GM10266 (cell line): ENCODE measurements around the gene ANKRD24.
"Not testable (repeated sequence)": the region's sequence is repeated elsewhere in the genome, so short reads cannot be mapped to it uniquely, and the experiment has no call there.

Experiments used
- DNase-seq: peaks from one replicate; pipeline ENCODE4 v3.0.0; 2012; ENCODE audit errors: extremely low spot score
- TF ChIP-seq, protein P1 (sequence below): IDR thresholded peaks from 2 replicates; pipeline ENCODE4 v1.5.1; 2012; ENCODE audit warnings: mild to moderate bottlenecking, low read depth; ENCODE audit not compliant: control insufficient read depth, insufficient read depth; ENCODE audit errors: missing control alignments

ANKRD24 gene

DNA sequence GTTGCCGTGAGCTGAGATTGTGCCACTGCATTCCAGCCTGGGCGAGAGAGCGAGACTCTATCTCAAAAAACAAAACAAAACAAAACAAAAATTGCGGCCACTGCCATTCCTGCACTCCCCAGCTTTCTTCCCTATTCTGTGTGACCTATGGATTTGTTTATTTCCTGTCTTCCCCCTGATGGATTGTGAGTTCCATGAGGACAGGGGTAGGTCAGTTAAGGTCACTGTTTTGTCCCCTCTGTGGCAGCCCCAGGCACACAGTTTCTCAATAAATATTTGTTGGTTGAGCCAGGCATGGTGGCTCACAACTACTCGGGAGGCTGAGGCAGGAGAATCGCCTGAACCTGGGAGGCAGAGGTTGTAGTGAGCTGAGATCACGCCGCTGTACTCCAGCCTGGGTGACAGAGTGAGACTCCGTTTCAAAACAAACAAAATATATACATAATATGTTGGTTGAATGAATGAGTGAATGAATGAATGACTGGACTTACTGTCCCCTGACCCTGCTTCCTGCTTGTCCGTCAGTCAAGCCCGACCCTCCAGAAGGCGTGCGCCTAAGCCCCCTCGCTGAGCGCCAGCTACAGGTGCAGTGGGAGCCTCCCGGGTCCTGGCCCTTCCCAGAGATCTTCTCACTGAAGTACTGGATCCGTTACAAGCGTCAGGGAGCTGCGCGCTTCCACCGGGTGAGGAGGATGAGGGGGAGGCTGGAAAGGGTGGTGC is 51.8 kb downstream of the ANKRD24 start:
- DNase-seq: no peak
- TF ChIP-seq, protein P1, sequence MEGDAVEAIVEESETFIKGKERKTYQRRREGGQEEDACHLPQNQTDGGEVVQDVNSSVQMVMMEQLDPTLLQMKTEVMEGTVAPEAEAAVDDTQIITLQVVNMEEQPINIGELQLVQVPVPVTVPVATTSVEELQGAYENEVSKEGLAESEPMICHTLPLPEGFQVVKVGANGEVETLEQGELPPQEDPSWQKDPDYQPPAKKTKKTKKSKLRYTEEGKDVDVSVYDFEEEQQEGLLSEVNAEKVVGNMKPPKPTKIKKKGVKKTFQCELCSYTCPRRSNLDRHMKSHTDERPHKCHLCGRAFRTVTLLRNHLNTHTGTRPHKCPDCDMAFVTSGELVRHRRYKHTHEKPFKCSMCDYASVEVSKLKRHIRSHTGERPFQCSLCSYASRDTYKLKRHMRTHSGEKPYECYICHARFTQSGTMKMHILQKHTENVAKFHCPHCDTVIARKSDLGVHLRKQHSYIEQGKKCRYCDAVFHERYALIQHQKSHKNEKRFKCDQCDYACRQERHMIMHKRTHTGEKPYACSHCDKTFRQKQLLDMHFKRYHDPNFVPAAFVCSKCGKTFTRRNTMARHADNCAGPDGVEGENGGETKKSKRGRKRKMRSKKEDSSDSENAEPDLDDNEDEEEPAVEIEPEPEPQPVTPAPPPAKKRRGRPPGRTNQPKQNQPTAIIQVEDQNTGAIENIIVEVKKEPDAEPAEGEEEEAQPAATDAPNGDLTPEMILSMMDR: no peak

DNA sequence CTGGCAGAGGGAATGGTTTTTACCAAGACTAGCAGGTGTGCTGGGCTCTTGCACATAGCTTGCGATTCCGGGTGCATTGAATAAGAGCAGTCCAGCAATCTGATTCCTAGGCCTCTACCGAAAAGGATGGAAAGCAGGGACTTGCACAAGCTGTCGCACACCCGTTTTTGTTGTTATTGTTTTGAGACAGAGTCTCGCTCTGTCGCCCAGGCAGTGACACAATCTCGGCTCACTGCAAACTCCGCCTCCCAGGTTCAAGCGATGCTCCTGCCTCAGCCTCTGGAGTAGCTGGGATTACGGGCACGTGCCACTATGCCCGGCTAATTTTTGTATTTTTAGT is 52.3 kb downstream of the ANKRD24 start:
- TF ChIP-seq, protein P1: no peak
- no peak for DNase-seq

DNA sequence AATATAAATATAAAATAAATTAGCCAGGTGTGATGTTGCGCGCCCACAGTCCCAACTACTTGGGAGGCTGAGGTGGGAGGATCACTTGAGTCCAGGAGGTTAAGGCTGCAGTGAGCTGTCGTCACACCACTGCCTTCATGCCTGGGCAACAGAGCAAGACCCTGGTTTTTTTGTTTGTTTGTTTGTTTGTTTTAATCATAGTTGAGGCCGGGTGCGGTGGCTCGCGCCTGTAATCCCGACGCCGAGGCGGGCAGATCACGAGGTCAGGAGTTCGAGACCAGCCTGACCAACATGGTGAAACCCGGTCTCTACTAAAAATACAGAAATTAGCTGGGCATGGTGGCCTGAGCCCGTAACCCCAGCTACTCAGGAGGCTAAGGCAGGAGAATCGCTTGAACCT is 55.0 kb downstream of the ANKRD24 start:
- not testable (repeated sequence) for DNase-seq

DNA sequence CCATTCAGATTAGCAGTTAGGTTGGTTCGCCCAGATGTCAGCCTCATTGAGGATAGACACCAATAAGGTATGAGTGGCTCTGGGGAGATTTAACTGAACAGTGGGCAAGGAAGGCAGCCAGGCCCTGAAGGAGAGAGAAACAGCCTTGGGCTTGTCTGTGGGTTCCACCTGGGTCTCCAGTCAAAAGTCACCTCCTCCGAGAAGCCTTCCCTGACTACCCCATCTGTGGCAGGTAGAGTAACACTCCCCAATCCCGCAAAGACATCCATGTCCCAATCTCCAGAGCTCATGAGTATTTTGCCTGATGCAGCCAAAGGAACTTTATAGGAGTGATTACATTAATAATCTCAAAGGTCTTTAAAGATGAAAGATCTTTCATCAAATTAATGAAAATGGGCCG is 56.3 kb downstream of the ANKRD24 start:
- no peak for DNase-seq
- TF ChIP-seq, protein P1: no peak

DNA sequence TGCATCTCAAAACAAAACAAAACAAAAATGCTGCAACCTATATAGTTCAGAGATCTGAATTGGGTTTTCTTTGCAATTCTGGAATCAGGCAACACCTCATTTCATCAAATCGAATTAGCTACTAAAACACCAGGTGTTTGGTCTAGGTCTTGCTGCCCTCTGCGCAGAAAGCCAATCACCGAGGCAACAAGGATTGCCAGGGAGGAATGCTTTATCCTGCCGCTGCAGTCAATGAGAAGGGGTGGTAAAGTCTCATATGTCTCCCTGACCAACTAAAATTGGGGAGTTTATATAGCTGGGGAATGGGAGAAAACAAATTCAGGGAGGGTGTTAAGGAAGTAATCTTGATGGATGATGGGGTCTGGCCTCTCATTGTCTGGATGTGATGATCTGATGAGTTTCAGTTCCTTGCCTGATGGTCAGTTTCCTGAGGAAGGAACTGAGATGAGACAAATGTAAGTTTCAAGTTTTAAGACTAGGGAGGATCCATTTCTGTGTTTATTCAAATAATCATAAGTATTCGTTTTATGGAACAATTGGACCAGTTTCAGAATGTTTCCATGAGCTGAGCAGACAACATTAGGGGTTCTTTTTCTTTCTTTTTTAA is 59.4 kb downstream of the ANKRD24 start:
- TF ChIP-seq, protein P1: no peak
- no peak for DNase-seq

DNA sequence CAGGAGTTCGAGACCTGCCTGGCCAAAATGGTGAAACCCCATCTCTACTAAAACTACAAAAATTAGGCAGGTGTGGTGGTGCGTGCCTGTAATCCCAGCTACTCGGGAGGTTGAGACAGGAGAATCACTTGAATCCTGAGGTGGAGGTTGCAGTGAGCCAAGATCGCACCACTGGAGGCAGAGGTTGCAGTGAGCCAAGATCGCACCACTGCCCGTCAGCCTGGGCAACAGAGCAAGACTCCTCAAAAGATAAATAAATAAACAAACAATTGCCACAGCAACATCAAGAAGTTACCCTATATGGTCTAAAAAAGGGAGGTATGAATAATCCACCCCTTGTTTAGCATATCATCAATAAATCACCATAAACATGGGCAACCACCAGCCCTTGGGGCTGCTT is 63.4 kb downstream of the ANKRD24 start:
- DNase-seq: not testable (repeated sequence)

DNA sequence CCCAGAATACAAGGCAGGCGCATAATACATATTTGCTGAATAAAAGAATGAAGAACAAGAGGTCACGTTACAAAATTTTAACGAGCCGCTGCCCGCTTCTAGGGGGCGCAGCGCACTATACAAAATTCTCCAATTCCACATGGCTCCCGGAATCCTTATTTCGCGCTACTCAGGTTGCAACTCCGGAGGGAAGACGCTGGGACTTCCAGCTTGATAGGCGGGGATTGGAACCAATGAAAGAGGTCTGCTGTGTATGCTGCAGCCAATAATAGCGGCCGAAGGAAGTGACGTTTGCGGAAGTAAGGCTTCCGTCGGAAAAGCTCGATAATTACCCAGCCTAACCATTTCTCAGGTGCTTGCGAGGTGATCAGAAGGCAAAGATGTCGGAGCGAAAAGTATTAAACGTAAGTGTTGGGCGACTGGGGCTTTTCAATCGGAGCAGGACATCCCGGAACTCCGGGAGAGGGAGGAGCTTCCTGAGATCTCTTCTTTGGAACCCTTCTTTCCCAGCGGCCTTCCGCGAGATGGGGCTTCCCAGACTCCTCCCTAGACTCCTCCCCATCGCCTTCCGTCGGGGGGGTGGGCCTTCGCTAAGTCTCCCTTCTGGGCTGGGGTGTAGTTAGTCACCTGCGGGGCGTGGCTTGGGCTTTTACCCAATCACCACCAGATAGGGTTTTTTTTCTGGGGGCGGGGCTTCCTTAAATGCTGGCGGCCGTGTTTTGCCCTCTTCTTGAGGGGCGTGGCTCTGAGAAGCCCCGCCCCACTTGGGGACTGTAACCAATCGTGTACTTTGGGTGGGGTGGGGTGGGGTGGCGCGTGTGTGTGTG is 64.5 kb downstream of the ANKRD24 start, which contains the start of gene YJU2:
YJU2 (plus strand) TSS at position 314 of the 827 bp plus-strand sequence; CDS start at position 381, 67 bp downstream.
- peak; percentile 99 for DNase-seq
- TF ChIP-seq, protein P1: peak; percentile 58

DNA sequence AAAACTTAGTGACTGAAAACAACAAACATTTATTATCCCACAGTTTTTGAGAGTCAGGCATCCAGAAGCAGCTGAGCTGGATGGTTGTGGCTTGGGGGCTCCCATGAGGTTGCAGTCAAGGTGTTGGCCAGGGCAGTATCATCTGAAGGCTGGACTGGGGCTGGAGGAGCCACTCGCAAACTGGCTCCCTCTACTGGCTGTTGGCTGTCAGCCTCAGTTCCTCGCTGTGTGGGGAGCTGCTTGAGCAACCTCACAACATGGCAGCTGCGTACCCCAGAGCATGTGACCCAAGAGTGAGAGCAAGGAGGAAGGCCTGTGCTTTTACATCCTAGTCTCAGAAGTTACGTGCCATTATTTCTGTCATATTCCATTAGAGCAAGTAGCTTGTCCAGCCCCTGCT is 74.1 kb downstream of the ANKRD24 start:
- TF ChIP-seq, protein P1: peak; percentile 29
- no peak for DNase-seq
